Left ventricle myocardium inferior (tissue), 1 donor: ENCODE data around the gene HOXC13. TPM values are rescaled to one million over a fixed set of nuclear protein-coding genes. Genes with fewer than 3 reads are reported as not detected.

Experiments
- DNase-seq: peaks from one replicate; pipeline ENCODE4 v3.0.0-alpha.2; 2020
- H3K27ac ChIP-seq: fragments of 200-600 bp; replicated peaks from 2 replicates; pipeline ENCODE4 v1.8.0; 2021
- H3K27me3 ChIP-seq: fragments of 200-600 bp; 2 replicates; pipeline ENCODE4 v1.8.0; 2021; ENCODE audit warnings: low read depth
- H3K36me3 ChIP-seq: fragments of 200-600 bp; 2 replicates; pipeline ENCODE4 v1.8.0; 2021
- H3K4me1 ChIP-seq: fragments of 200-600 bp; 2 replicates; pipeline ENCODE4 v1.8.0; 2021
- H3K4me3 ChIP-seq: fragments of 200-600 bp; 2 replicates; pipeline ENCODE4 v1.8.0; 2021; ENCODE audit warnings: mild to moderate bottlenecking, moderate library complexity
- H3K9me3 ChIP-seq: fragments of 200-600 bp; replicated peaks from 2 replicates; pipeline ENCODE4 v1.8.0; 2021
- intact Hi-C: fragments of 100-400 bp; cut with micrococcal nuclease; formaldehyde crosslinking; loops from one replicate; pipeline ENCODE4 v1.11.0; 2022
- total RNA-seq: library from RNA; stranded (reverse); fragmentation: NEBNext Ultra II Directional; extraction: Animal tissue kit (Norgen Biotek cat#: 25700); gene quantifications from one replicate; pipeline ENCODE4 v1.2.1, GENCODE V29; 2021
- TF ChIP-seq, protein P1 (sequence below): fragments of 200-600 bp; IDR thresholded peaks from 2 replicates; pipeline ENCODE4 v1.8.0; 2021; ENCODE audit warnings: antibody characterized with exemption, mild to moderate bottlenecking, borderline replicate concordance
- donor health status: DM: no; HTN: yes; CAD: no; lungs with severe emphysema.

The HOXC13 gene
- total RNA-seq, 1 donor from 2014 or later = not detected

DNA sequence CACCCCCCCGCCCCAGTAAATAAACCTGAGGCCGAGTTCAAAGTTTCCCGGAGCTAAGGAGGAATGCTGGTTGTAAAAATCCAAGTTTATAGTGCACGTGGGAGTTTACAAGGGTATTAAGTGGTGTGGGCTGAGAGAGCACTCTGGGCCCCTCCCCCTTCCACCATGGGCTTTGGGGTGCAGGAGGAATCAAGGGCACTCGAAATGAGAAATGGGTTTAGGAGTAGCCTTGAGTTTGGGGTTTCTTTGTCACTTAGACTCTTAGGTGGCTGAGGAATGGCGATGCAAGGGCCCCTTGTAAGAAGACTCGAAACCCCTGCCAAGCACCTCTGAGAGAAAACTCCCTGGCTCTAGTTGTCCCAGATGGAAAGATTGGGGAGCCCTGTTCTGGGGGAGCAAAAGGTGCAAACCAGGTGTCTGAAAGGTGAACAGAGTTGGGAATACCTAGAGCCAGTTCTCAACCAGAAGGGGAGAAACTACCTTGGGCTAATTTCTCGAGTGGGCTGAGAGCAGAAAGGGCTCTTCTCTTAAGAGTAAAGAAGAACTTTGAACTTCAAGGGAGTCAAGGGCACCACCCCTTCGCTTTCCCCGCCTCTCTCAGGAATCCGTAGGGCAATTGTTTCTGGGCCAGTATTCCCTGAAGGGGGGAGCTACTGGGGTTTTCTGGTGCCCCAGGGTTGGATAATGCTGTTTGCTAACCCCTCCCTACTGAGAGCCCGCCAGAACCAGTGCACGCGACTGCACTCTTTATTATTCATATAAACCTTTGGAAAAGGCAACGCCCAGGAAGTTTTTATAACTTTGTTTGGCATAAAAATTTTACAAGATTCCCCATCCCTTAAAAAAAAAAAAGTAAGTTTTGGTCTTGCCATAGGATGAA, 40.1 kb downstream of the HOXC13 start:
- peaks cover 19% of the 10 kb centered on the region for H3K4me1 ChIP-seq
- DNase-seq = no peak
- peaks cover 100% of the 10 kb centered on the region for H3K27me3 ChIP-seq
- H3K27ac ChIP-seq = no peak overlapping the region
- TF ChIP-seq, protein P1, sequence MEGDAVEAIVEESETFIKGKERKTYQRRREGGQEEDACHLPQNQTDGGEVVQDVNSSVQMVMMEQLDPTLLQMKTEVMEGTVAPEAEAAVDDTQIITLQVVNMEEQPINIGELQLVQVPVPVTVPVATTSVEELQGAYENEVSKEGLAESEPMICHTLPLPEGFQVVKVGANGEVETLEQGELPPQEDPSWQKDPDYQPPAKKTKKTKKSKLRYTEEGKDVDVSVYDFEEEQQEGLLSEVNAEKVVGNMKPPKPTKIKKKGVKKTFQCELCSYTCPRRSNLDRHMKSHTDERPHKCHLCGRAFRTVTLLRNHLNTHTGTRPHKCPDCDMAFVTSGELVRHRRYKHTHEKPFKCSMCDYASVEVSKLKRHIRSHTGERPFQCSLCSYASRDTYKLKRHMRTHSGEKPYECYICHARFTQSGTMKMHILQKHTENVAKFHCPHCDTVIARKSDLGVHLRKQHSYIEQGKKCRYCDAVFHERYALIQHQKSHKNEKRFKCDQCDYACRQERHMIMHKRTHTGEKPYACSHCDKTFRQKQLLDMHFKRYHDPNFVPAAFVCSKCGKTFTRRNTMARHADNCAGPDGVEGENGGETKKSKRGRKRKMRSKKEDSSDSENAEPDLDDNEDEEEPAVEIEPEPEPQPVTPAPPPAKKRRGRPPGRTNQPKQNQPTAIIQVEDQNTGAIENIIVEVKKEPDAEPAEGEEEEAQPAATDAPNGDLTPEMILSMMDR = no peak
- H3K9me3 ChIP-seq = no peaks in the 10 kb centered on the region
- H3K36me3 ChIP-seq = no peaks in the 10 kb centered on the region
- no peak overlapping the region for H3K4me3 ChIP-seq
- intact Hi-C loops = no loop called here

DNA sequence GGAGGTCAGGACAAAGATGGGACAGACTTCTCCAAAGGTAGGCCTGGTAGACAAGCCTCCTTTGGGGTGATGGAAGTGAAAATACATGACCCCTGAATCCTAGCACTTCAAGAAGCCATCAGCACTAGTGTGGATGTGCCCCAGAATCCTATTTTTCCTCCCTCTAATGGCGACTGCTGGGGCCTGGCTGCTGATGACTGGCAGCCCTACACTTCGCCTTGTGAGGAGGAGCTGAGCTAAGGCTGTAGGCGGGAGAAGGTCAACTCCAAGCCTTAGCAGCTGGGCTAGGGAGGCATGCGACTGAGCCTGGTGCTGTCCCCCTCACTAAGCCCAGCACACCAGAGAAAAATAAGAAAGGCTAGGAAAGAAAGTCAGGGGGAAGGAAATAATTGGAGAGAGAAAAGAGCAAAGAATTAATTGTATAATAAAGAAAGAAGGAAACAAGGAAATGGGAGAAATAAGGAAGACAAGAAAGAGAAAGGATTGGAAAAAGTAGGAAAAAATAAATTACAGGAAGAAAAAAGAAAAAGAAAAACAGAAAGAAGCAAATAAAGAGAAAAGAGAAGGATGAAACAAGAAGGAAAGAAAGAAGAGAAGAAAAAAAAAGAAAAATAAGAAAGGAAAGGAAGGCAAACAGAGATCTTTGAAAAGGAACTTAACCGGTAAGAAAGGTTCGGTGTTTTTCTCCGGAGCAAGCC, 41.6 kb downstream of the HOXC13 start:
- DNase-seq = no peak
- H3K27me3 ChIP-seq = peaks cover 100% of the 10 kb centered on the region
- H3K9me3 ChIP-seq = no peaks in the 10 kb centered on the region

DNA sequence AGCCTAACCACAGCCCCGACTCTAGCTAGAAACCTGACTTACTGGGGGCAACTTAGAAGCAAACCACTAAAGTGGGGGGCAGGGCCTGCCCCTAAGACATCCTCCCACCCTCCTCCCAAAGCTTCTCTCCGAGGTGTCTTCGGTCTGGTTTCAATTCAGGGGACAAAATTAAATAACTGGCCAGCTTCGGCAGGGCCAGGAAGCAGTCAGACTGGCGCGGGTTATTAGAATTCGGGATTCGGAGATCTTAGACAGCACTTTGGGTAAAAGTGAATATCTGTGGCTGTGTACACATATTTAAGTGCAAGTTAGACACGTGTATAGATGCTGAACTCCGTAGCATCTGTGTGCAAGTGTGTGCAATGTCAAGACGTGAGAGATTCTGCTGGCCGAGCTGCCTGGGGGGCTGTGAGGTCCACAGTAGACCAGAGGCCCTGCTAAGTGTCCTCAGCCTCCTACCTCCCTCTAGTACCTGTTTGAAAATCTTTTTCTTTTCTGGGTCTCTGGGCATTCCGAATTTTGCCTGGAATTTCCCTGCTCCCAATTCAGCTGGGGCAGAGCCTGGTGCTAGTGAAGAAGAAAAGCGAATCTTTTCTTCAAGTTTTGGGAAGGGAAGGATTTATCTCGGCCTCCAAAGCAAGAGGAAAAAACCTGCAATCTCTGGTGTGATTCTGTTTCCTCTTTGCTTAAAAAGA, 42.3 kb downstream of the HOXC13 start:
- intact Hi-C loops = no loop called here
- Histone ChIP-seq H3K27me3 (peaks cover 100% of the 10 kb centered on the region), H3K36me3 (no peaks in the 10 kb centered on the region), H3K4me1 (peaks cover 12% of the 10 kb centered on the region), H3K9me3 (no peaks in the 10 kb centered on the region), H3K27ac (no peak overlapping the region), H3K4me3 (no peak overlapping the region)
- no peak for DNase-seq
- TF ChIP-seq, protein P1 = no peak

More for the DNA sequence above, 41.6 kb downstream of the HOXC13 start:
- intact Hi-C loops = no loop called here
- no peak overlapping the region for H3K4me3 ChIP-seq
- H3K27ac ChIP-seq = no peak overlapping the region
- no peaks in the 10 kb centered on the region for H3K36me3 ChIP-seq
- peaks cover 11% of the 10 kb centered on the region for H3K4me1 ChIP-seq
- TF ChIP-seq, protein P1 = no peak

DNA sequence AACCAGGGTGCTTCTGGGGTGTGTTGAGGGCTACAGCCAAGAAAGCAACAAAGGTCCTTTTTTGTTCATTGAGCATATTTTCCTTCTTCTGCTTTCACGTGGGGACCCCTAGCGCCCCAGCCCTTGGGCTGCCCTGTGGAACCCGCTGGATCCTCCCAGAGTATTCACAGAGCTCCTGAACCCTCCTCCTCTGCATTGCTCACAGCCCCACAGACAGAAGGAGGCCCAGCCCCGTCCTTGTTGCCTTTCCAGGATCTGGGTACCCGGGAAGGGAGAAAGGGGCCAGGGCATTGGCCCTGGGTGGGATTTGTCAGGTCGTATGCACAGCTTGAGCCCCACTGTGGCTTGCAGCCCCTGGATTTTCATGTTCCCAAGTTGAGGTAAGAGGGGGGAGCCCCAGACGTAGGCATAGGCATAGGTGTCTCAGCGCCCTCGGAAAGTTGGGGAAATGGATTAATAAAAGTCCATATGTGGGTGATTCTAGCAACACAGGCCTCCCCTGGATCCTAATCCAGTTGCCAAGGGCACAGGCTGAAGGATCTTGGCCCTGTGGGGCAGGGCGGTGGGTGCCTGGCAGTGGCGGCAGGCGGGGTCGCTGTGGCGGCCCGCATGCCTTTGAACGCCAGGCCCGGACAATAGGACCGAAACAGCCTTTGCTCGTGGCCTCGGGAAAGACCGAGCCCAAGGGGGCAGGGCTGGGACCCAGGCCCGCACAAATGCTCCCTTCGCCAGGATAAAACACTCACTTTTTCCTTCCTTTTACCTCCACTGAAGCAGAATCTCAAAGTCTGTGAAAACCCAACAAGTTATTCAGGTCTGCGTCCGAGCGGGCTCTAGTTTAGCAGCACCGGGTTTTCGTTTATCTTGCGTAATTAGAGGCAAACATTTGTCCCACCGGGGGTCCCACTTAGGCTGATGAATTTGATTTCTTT, 43.3 kb downstream of the HOXC13 start:
- DNase-seq = no peak
- no peak overlapping the region for H3K27ac ChIP-seq

More for the DNA sequence above, 43.3 kb downstream of the HOXC13 start:
- Histone ChIP-seq H3K9me3 (no peaks in the 10 kb centered on the region), H3K36me3 (no peaks in the 10 kb centered on the region), H3K4me3 (no peak overlapping the region), H3K4me1 (peaks cover 18% of the 10 kb centered on the region), H3K27me3 (peaks cover 100% of the 10 kb centered on the region)
- TF ChIP-seq, protein P1 = no peak
- intact Hi-C loops = no loop called here
